Osteoblast (primary cell): ENCODE data around the gene ZNF385A. TPM values are rescaled to one million over a fixed set of nuclear protein-coding genes. Genes with fewer than 3 reads are reported as not detected.
"Not testable (repeated sequence)": the region's sequence is repeated elsewhere in the genome, so short reads cannot be mapped to it uniquely, and the experiment has no call there.

Source experiments
- DNase-seq: peaks from one replicate; pipeline ENCODE4 v3.0.0; 2011; ENCODE audit warnings: low spot score, mixed read lengths; ENCODE audit not compliant: insufficient read length; ENCODE audit errors: missing footprints
- H2AFZ ChIP-seq: 2 replicates; pipeline ENCODE4 v1.6.0; 2011; ENCODE audit warnings: mild to moderate bottlenecking, low read length
- H3K27ac ChIP-seq: 2 replicates; pipeline ENCODE4 v1.5.1; 2011; ENCODE audit warnings: mild to moderate bottlenecking, low read depth, low read length, moderate library complexity
- H3K27me3 ChIP-seq: 2 replicates; pipeline ENCODE4 v1.6.0; 2012; ENCODE audit warnings: mild to moderate bottlenecking, control low read depth, inconsistent platforms, low read length, moderate library complexity; ENCODE audit not compliant: insufficient read depth
- H3K36me3 ChIP-seq: 2 replicates; pipeline ENCODE4 v1.5.1; 2011; ENCODE audit warnings: mild to moderate bottlenecking, low read length, control low read depth, moderate library complexity; ENCODE audit not compliant: insufficient read depth
- H3K4me1 ChIP-seq: 2 replicates; pipeline ENCODE4 v1.5.1; 2011; ENCODE audit warnings: mild to moderate bottlenecking, low read length, control low read depth, moderate library complexity; ENCODE audit not compliant: insufficient read depth
- H3K4me2 ChIP-seq: 2 replicates; pipeline ENCODE4 v1.6.0; 2011; ENCODE audit warnings: mild to moderate bottlenecking, low read length; ENCODE audit not compliant: insufficient read depth
- H3K4me3 ChIP-seq: fragments of 200-600 bp; sonication (generic); 3 replicates; pipeline ENCODE4 v1.5.1; 2012; ENCODE audit warnings: mild to moderate bottlenecking, low read length, inconsistent platforms; ENCODE audit not compliant: insufficient read depth
- H3K79me2 ChIP-seq: 2 replicates; pipeline ENCODE4 v1.6.0; 2012; ENCODE audit warnings: mild to moderate bottlenecking, low read length, control low read depth, inconsistent platforms; ENCODE audit not compliant: insufficient read depth
- H3K9me3 ChIP-seq: 2 replicates; pipeline ENCODE4 v1.5.1; 2011; ENCODE audit warnings: low read depth, low read length, control low read depth
- H4K20me1 ChIP-seq: 2 replicates; pipeline ENCODE4 v1.6.0; 2012; ENCODE audit warnings: mild to moderate bottlenecking, low read length, control low read depth; ENCODE audit not compliant: insufficient read depth
- CTCF ChIP-seq: IDR thresholded peaks from 2 replicates; pipeline ENCODE4 v1.5.1; 2011; ENCODE audit warnings: mild to moderate bottlenecking, low read depth, low read length, moderate library complexity; ENCODE audit errors: extremely low read depth
- total RNA-seq: library from RNA; depleted of rRNA; stranded (reverse); fragments of >200 nt; gene quantifications from 2 replicates; pipeline ENCODE4 v1.2.3, GENCODE V29; 2012

The ZNF385A gene
- total RNA-seq, 1 donor: 0.72 TPM

- no peak overlapping the region for H2AFZ ChIP-seq
- no peak for TF ChIP-seq CTCF
- H3K27ac ChIP-seq: no peak overlapping the region
- no peaks in the 10 kb centered on the region for H3K27me3 ChIP-seq
- no peaks in the 10 kb centered on the region for H3K79me2 ChIP-seq
- H3K36me3 ChIP-seq: peaks cover 6% of the 10 kb centered on the region
- H4K20me1 ChIP-seq: no peaks in the 10 kb centered on the region
- H3K4me3 ChIP-seq: no peak overlapping the region
- H3K4me2 ChIP-seq: no peak overlapping the region
- no peaks in the 10 kb centered on the region for H3K9me3 ChIP-seq
- DNase-seq: no peak
- H3K4me1 ChIP-seq: peaks cover 44% of the 10 kb centered on the region
Measured at GRCh38 chr12:54356228-54356627, 28.3 kb downstream of the ZNF385A start.

GRCh38 chr12:54355104-54355815 lies 29.3 kb downstream of the ZNF385A start:
- TF ChIP-seq CTCF: no peak
- H2AFZ ChIP-seq: no peak overlapping the region
- H3K4me2 ChIP-seq: no peak overlapping the region
- peaks cover 38% of the 10 kb centered on the region for H3K4me1 ChIP-seq
- H3K36me3 ChIP-seq: peaks cover 16% of the 10 kb centered on the region
- no peak for DNase-seq
- no peaks in the 10 kb centered on the region for H3K79me2 ChIP-seq
- no peaks in the 10 kb centered on the region for H3K27me3 ChIP-seq
- no peak overlapping the region for H3K4me3 ChIP-seq
- H3K27ac ChIP-seq: no peak overlapping the region
- H3K9me3 ChIP-seq: no peaks in the 10 kb centered on the region
- no peaks in the 10 kb centered on the region for H4K20me1 ChIP-seq

GRCh38 chr12:54354271-54354670 lies 30.3 kb downstream of the ZNF385A start:
- peaks cover 31% of the 10 kb centered on the region for H3K4me1 ChIP-seq
- peaks cover 24% of the 10 kb centered on the region for H3K36me3 ChIP-seq
- not testable (repeated sequence) for DNase-seq, H4K20me1 ChIP-seq, H3K79me2 ChIP-seq, H3K27me3 ChIP-seq, H3K4me2 ChIP-seq, H3K27ac ChIP-seq, H2AFZ ChIP-seq, H3K4me3 ChIP-seq, H3K9me3 ChIP-seq

GRCh38 chr12:54352891-54353874 lies 31.4 kb downstream of the ZNF385A start:
- H3K4me1 ChIP-seq: peaks cover 24% of the 10 kb centered on the region
- H2AFZ ChIP-seq: no peak overlapping the region
- H4K20me1 ChIP-seq: no peaks in the 10 kb centered on the region
- H3K9me3 ChIP-seq: no peaks in the 10 kb centered on the region
- no peak overlapping the region for H3K4me3 ChIP-seq
- peak; percentile 77 for DNase-seq
- no peaks in the 10 kb centered on the region for H3K79me2 ChIP-seq
- H3K27me3 ChIP-seq: no peaks in the 10 kb centered on the region
- peak overlapping the region; percentile 50 for H3K4me2 ChIP-seq
- peak overlapping the region; percentile 87 for H3K27ac ChIP-seq
- peaks cover 33% of the 10 kb centered on the region for H3K36me3 ChIP-seq
- no peak for TF ChIP-seq CTCF
